H1 (cell line): ENCODE measurements around the gene LYPD3. TPM values are rescaled to one million over a fixed set of nuclear protein-coding genes. Genes with fewer than 3 reads are reported as not detected.

ENCODE experiments used
- CTCF ChIA-PET: fragments of 300-600 bp; sonication (Branson Sonifier 250); formaldehyde crosslinking; loops from one replicate; lab custom pipeline; 2021; ENCODE audit not compliant: partially characterized antibody; lab: Charles Lee
- POLR2A ChIA-PET: fragments of 300-600 bp; sonication (Branson Sonifier 250); formaldehyde crosslinking; loops from one replicate; lab custom pipeline; 2021; ENCODE audit warnings: inconsistent platforms; ENCODE audit not compliant: partially characterized antibody; lab: Charles Lee
- DNase-seq, 2 experiments: peaks; one replicate each; pipeline versions ENCODE4 v3.0.0 to v3.0.0-alpha.2; 2010 to 2022; ENCODE audit warnings: low spot score in 2 of 2, low read depth in 1 of 2, mixed read lengths in 1 of 2
- FAIRE-seq: peaks from 2 replicates; lab custom pipeline; 2011; peaks lifted over from hg19 to GRCh38; lab: Jason Lieb, UNC
- H2AFZ ChIP-seq: 2 replicates; pipeline ENCODE4 v1.8.1; 2012; ENCODE audit warnings: low read length, inconsistent platforms
- H2AK5ac ChIP-seq: 2 replicates; pipeline ENCODE4 v1.6.1; 2013; ENCODE audit warnings: low read depth, low read length
- H2BK120ac ChIP-seq: replicated peaks from 2 replicates; pipeline ENCODE3; 2013; ENCODE audit warnings: low read depth, low read length, inconsistent platforms
- H2BK12ac ChIP-seq: 2 replicates; pipeline ENCODE4 v1.6.1; 2013; ENCODE audit warnings: low read depth, low read length
- H2BK15ac ChIP-seq: 2 replicates; pipeline ENCODE4 v1.6.1; 2013; ENCODE audit warnings: low read length
- H2BK20ac ChIP-seq: 2 replicates; pipeline ENCODE4 v1.6.1; 2013; ENCODE audit warnings: low read length
- H2BK5ac ChIP-seq: 2 replicates; pipeline ENCODE4 v1.6.1; 2013; ENCODE audit warnings: low read depth, low read length
- H3K14ac ChIP-seq: 2 replicates; pipeline ENCODE4 v1.6.1; 2013; ENCODE audit warnings: inconsistent platforms; ENCODE audit not compliant: insufficient read length
- H3K18ac ChIP-seq: 2 replicates; pipeline ENCODE4 v1.6.1; 2013; ENCODE audit warnings: low read length; ENCODE audit errors: extremely low read depth
- H3K23ac ChIP-seq: 2 replicates; pipeline ENCODE4 v1.6.1; 2013; ENCODE audit warnings: inconsistent platforms; ENCODE audit not compliant: insufficient read length
- H3K23me2 ChIP-seq: 2 replicates; pipeline ENCODE4 v1.6.1; 2013; ENCODE audit warnings: low read depth, low read length
- H3K27ac ChIP-seq: 2 replicates; pipeline ENCODE4 v1.6.1; 2011; ENCODE audit warnings: low read depth, low read length, inconsistent platforms
- H3K27me3 ChIP-seq, 4 experiments: replicated peaks in 1 of 4; 1 replicate in 1 of 4; 2 replicates in 3 of 4; pipeline versions ENCODE4 v1.6.1 to v1.8.1; 2011 to 2013; ENCODE audit warnings: low read length in 3 of 4, mild to moderate bottlenecking in 3 of 4, inconsistent platforms in 2 of 4, mixed read lengths in 2 of 4, moderate library complexity in 1 of 4; ENCODE audit not compliant: control insufficient read depth in 3 of 4, insufficient read depth in 3 of 4; ENCODE audit errors: extremely low read depth in 1 of 4
- H3K36me3 ChIP-seq, 4 experiments: 2 replicates each; pipeline versions ENCODE4 v1.6.1 to v1.8.1; 2011 to 2013; ENCODE audit warnings: mild to moderate bottlenecking in 4 of 4, low read length in 3 of 4, moderate library complexity in 2 of 4, control low read depth in 1 of 4, inconsistent platforms in 1 of 4; ENCODE audit not compliant: insufficient read depth in 4 of 4, control insufficient read depth in 2 of 4
- H3K4ac ChIP-seq: replicated peaks from 2 replicates; pipeline ENCODE3; 2013; ENCODE audit warnings: low read length, low read depth, mixed read lengths, inconsistent platforms; ENCODE audit not compliant: insufficient read length
- H3K4me1 ChIP-seq, 4 experiments: replicated peaks in 1 of 4; 1 replicate in 1 of 4; 2 replicates in 3 of 4; pipeline versions ENCODE4 v1.6.1 to v1.8.1; 2011 to 2013; ENCODE audit warnings: low read length in 3 of 4, inconsistent platforms in 2 of 4, mixed read lengths in 1 of 4; ENCODE audit not compliant: insufficient read depth in 4 of 4, control insufficient read depth in 3 of 4
- H3K4me2 ChIP-seq, 2 experiments: 2 replicates each; pipeline versions ENCODE4 v1.6.1 to v1.8.1; 2011 to 2013; ENCODE audit warnings: low read depth in 2 of 2, low read length in 2 of 2, control low read depth in 1 of 2, inconsistent platforms in 1 of 2, mild to moderate bottlenecking in 1 of 2; ENCODE audit not compliant: insufficient read depth in 1 of 2
- H3K4me3 ChIP-seq, 4 experiments: fragments of 200-600, 300-600 bp in 1 of 4; sonication (generic), shearing (Covaris generic), sonication (Bioruptor Twin) in 1 of 4; 2 replicates each; pipeline versions ENCODE4 v1.5.1 to v1.8.1; 2011 to 2016; ENCODE audit warnings: low read length in 4 of 4, low read depth in 3 of 4, control low read depth in 2 of 4, inconsistent platforms in 2 of 4, mild to moderate bottlenecking in 2 of 4, mixed read lengths in 1 of 4, moderate library complexity in 1 of 4; ENCODE audit not compliant: insufficient read depth in 2 of 4; ENCODE audit errors: extremely low read depth in 1 of 4
- H3K56ac ChIP-seq: replicated peaks from 2 replicates; pipeline ENCODE3; 2013; ENCODE audit warnings: low read depth, mild to moderate bottlenecking, mixed read lengths, low read length, inconsistent platforms; ENCODE audit not compliant: insufficient read length
- H3K79me1 ChIP-seq: 2 replicates; pipeline ENCODE4 v1.6.1; 2013; ENCODE audit warnings: low read depth, low read length, control low read depth
- H3K79me2 ChIP-seq, 2 experiments: 2 replicates each; pipeline versions ENCODE4 v1.6.1 to v1.8.1; 2012 to 2013; ENCODE audit warnings: low read length in 2 of 2, mild to moderate bottlenecking in 2 of 2, inconsistent platforms in 1 of 2; ENCODE audit not compliant: insufficient read depth in 2 of 2, control insufficient read depth in 1 of 2
- H3K9ac ChIP-seq, 4 experiments: replicated peaks in 1 of 4; 1 replicate in 1 of 4; 2 replicates in 3 of 4; pipeline versions ENCODE4 v1.6.1 to v1.8.1; 2011 to 2013; ENCODE audit warnings: low read depth in 3 of 4, low read length in 3 of 4, control low read depth in 2 of 4, mild to moderate bottlenecking in 2 of 4, moderate library complexity in 2 of 4, inconsistent platforms in 1 of 4; ENCODE audit errors: extremely low read depth in 1 of 4
- H3K9me3 ChIP-seq, 2 experiments: 2 replicates each; pipeline versions ENCODE4 v1.6.1 to v1.8.1; 2012 to 2013; ENCODE audit warnings: mild to moderate bottlenecking in 2 of 2, moderate library complexity in 2 of 2, control low read depth in 1 of 2, inconsistent platforms in 1 of 2, low read depth in 1 of 2, low read length in 1 of 2, mixed read lengths in 1 of 2; ENCODE audit not compliant: insufficient read depth in 2 of 2
- H4K20me1 ChIP-seq, 2 experiments: replicated peaks in 1 of 2; 2 replicates each; pipeline versions ENCODE3 to v1.8.1; 2011 to 2013; ENCODE audit warnings: inconsistent platforms in 2 of 2, low read length in 2 of 2, mild to moderate bottlenecking in 1 of 2; ENCODE audit not compliant: insufficient read depth in 2 of 2, control insufficient read depth in 1 of 2
- H4K5ac ChIP-seq: 2 replicates; pipeline ENCODE4 v1.6.1; 2013; ENCODE audit warnings: low read length, low read depth, mixed read lengths, inconsistent platforms; ENCODE audit not compliant: insufficient read length
- H4K8ac ChIP-seq: 2 replicates; pipeline ENCODE4 v1.8.0; 2013; ENCODE audit warnings: mild to moderate bottlenecking, moderate library complexity, low read length, inconsistent platforms; ENCODE audit not compliant: insufficient read depth; ENCODE audit errors: extremely low read depth
- H4K91ac ChIP-seq: replicated peaks from 2 replicates; pipeline ENCODE3; 2013; ENCODE audit warnings: low read length, mixed read lengths, inconsistent platforms; ENCODE audit not compliant: insufficient read length
- CHD1 ChIP-seq: IDR thresholded peaks from 2 replicates; pipeline ENCODE4 v1.6.1; 2012; ENCODE audit warnings: low read depth, low read length, improper control_type of control experiment
- GTF2F1 ChIP-seq: IDR thresholded peaks from 2 replicates; pipeline ENCODE4 v1.6.1; 2012; ENCODE audit warnings: low read depth, low read length, improper control_type of control experiment, borderline replicate concordance
- SP1 ChIP-seq: IDR thresholded peaks from 2 replicates; pipeline ENCODE4 v1.6.1; 2011; ENCODE audit warnings: low read depth, low read length
- WGBS, 2 experiments: shearing (Covaris generic) in 1 of 2; methylation state at CpG; one replicate each; pipeline versions ENCODE4 v1.1.6 to v1.1.7; 2013 to 2015; ENCODE audit warnings: low lambda C conversion rate in 2 of 2, mixed read lengths in 2 of 2, inconsistent platforms in 1 of 2, low coverage in 1 of 2, missing lambda C conversion rate in 1 of 2; ENCODE audit not compliant: insufficient replicate concordance in 2 of 2, insufficient coverage in 1 of 2, insufficient read length in 1 of 2; ENCODE audit errors: extremely low coverage in 1 of 2, missing lambda C conversion rate in 1 of 2; 5-methylcytosine and 5-hydroxymethylcytosine counted together
- polyA plus RNA-seq, 7 experiments: library from polyadenylated mRNA; depleted of rRNA in 3 of 7; stranded (reverse) in 5 of 7; unstranded in 2 of 7; fragments of >200 nt in 5 of 7; fragments of 200-250 nt in 2 of 7; gene quantifications; 1 replicate in 5 of 7; 2 replicates in 1 of 7; 4 replicates in 1 of 7; pipeline versions ENCODE4 v1.2.1 to v1.2.3, GENCODE V29; 2011 to 2013; ENCODE audit warnings: missing spikeins in 2 of 7, mixed read lengths in 2 of 7
- total RNA-seq: library from RNA; stranded (reverse); fragmentation: NEBNext Ultra II Directional; extraction: Animal tissue kit (Norgen Biotek cat#: 25700); gene quantifications from 2 replicates; pipeline ENCODE4 v1.2.1, GENCODE V29; 2021

Gene LYPD3
- total and polyA plus RNA-seq, 2 of the 8 experiments (the other 6 are each of a cell fraction or from before 2014, with no cell fraction given) = 4.1 to 16.4 TPM

- Histone ChIP-seq H3K4ac (no peak overlapping the region), H2BK12ac (no peak overlapping the region), H4K8ac (no peak overlapping the region), H3K14ac (no peak overlapping the region), H2BK20ac (no peak overlapping the region), H3K79me1 (no peaks in the 10 kb centered on the region), H3K27ac (no peak overlapping the region), H2BK5ac (no peak overlapping the region), H4K91ac (no peak overlapping the region), H3K36me3 (no peaks in the 10 kb centered on the region), H3K4me3 (no peak overlapping the region), H3K4me1 (peaks cover 0 to 8% (median 3%) of the 10 kb centered on the region in 4 experiments; a peak in 4 of 7 replicates), H4K5ac (no peak overlapping the region), H3K4me2 (no peak overlapping the region), H4K20me1 (no peaks in the 10 kb centered on the region), H3K9me3 (no peaks in the 10 kb centered on the region), H2AFZ (no peak overlapping the region), H3K9ac (no peak overlapping the region), H3K27me3 (peaks cover 0 to 25% (median 15%) of the 10 kb centered on the region in 4 experiments; a peak in 6 of 7 replicates), H2AK5ac (no peak overlapping the region), H3K23ac (no peak overlapping the region), H2BK15ac (no peak overlapping the region), H2BK120ac (no peak overlapping the region), H3K56ac (no peak overlapping the region), H3K23me2 (peaks cover 13% of the 10 kb centered on the region), H3K18ac (no peak overlapping the region), H3K79me2 (no peaks in the 10 kb centered on the region)
- no peak for FAIRE-seq
- DNase-seq = no peak
- 89% methylated on average over 11 of the region's 12 CpGs; no CpG with 5 or more reads in 1 of the 2 experiments for WGBS, 2 experiments
- CTCF ChIA-PET = interaction anchor here (0.6 to 4.0 kb wide), 11 partner anchors 13 to 1139 kb away, joined by 3 to 24 read pairs (median 4); partner anchors contain the start of gene PHLDB3
- POLR2A ChIA-PET = interaction anchor here (0.7 kb wide), 1 partner anchor 13 kb away, joined by 3 read pairs; no protein-coding TSS in a partner anchor
- TF ChIP-seq GTF2F1 = no peak
- TF ChIP-seq SP1 = no peak
- no peak for TF ChIP-seq CHD1
Measured at GRCh38 chr19:43461303-43461702, 4.1 kb downstream of the LYPD3 start.
